Measurements from ENCODE around the gene FAM219B.

Gene FAM219B

DNA sequence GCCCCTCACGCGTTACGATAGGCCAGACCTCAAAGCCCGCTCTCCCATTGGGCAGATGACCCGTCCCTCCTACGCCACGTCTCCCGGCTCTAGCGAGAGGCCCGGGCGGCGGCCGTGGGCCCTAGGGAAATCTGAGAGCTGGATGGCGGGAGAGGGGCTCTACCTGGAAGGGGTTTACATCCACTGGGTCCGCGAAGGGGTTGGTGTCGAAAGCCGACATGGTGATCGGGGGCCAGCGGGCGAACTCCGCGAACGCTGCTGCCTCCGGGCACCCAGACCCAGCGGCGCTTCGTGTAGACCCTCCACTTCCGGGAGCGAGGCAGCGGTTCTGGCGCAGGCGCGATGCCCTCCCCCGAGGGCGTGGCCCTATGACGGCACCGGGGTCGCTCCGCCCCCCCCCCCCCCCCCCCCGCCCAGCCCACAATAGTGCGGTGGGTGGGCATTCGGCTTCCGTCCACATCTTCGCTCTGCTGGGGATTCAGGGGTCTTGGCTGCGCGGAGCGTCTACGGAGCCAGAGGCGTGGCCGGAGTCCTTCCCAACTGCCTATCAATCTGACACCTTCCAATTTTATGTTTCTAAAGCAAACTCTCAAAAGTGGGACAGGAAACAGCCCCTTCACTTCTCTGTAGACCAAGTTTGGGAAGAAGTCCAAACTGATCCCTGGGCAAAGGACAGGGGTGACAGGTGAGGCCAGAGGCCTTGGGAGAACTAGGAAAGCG lies 33.5 kb downstream of the FAM219B start, which contains the start of gene SCAMP2:
Gene SCAMP2 (minus strand): TSS at position 330 of the 720 bp plus-strand sequence. CDS start 110 bp downstream, at position 220.
- DNase-seq (ENCODE audit: low spot score) = peak; percentile 91

DNA sequence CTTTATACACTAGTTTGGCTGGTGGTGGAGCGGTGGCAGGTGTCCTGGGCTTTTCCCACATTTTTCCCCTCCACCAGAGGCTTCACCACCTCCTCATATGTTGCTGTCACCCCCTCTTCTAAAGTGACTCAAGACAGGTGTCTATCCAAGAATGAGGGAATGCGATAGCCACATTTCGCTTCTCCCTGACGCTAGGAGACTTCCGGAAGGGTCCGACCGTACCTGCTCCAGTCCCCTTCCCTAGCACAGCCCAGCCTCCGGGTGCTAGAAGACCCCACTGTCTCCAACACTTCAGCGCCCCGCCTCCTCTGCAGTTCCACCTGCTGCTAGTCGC lies 34.0 kb downstream of the FAM219B start:
- DNase-seq (ENCODE audit: low spot score) = no peak

DNA sequence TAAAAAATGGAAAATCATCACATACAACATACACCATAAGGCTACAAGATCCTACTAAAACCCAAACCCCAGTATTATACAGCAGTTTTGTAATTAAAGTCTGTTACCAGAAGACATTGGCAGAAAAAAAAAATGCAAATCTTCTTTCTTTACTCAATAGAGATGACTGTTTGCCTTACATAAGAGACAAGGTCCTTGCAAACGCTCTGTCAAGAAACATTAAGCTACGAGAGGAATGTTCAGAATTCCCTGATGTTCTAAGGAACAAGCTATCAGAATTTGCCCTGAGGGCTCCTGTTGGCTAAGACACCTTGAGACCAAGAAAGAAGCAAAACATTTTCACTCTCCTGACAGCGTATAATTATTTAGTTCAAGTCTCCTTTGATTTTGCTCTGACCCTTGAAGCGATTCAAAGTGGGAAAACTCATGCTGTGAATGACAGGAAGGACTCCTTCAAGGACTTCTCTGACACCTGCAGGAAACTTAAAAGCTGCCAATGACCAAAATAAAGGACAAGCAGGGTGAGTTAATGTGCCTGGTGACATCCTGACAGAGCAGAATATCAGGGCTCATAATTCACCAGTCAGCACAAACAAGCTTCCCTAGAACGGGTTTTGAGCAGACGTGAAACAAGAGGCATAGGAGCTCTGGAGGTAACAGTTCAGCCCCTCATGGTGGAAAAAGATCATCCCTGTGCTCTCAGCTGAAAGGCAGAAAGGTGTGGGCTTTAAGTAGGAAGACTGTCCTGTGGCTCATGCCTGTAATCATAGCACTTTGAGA lies 36.0 kb downstream of the FAM219B start:
- DNase-seq (ENCODE audit: low spot score) = no peak

DNA sequence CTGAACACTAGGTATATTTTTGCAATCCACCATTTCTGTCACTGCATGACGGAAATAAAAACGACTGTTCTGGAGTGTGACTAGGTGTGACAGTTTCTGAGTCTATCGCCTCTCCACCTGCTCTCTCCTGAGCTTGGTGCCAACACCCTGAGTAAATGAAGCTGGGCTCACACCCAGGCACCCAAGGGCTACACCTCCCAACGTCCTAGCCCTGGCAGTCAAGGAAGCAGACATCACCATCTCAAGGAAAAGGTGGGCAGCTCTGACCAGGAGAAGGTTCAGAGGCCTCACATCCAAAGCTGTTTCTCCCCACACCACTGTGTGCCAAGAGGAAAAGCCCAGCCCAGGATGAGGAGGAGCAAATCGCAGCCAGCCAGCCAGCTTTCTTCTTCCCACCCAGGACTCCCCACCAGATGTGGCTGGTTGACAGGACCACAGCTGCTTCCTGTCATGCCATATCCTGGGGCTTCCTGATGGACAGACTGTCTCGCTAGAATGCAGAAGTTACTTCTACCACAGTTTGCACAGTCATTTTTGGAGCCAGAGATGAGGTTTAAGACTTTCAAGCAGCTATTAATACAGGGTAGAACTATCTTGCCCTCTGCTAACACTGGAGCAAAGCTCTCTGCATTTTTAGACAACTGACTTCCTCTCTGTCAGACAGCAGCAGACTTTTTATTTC lies 36.8 kb downstream of the FAM219B start:
- no peak for DNase-seq (ENCODE audit: low spot score)

DNA sequence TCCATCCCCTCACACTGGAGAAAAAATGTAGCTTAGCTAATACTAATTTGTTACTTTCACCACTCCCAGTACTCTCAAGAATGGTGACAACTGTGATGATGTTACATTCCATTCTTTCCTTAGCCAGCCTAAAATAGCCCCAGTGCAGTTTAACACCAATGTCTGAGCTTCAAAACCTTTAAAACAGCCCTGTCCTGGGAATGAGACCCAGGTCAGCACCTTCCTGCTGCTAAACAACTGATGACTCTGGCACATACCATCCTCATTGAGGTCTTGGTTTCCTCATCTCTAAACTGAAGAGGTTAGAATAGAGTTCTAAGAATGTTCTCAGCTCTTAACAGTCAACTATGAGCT lies 37.3 kb downstream of the FAM219B start:
- no peak for DNase-seq (ENCODE audit: low spot score)

DNA sequence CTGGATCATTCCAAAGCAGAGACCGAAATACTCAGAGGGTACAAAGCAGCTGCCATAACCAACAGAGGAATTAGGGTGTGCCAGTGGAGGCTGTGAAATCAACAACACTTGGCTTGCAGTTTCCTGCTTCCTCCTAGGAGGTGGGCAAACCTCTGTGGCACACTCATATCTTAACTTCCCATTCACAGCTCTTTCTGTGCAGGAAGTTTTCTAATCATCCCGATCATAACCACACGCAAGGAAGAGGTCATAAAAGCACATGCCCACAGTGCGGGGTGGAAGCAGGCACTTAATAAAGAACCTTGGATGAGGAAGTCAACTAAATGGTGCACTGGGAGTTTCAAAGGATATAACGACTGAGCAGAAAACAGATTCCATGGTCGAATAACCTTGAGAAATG lies 38.6 kb downstream of the FAM219B start:
- DNase-seq (ENCODE audit: low spot score) = no peak

DNA sequence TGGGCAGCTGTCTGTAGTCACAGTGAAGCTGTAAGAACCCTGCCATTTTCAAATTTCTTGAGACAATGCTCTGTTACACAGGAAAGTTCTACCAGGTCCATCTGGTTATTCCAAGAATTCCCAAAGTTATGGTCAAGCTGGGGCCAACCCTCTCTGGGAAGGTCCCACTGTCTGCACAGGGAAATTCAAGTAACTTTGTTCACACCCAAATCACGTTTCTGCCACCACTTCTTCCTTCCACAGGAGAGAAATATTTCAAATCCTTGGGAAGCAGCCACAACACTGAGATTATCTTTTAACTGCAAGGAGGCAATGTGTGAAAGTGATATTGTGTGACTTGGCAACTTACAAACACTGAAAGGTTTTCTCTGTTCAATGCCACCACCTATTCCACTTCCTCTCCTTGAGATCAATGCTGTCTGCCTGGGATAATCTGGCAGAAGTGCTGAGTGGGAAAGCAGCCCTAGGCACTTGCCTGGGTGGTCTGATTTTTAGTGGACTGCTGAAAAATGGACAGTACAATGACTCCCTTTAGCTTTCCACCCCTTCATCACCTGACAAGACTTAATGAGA lies 39.1 kb downstream of the FAM219B start:
- no peak for DNase-seq (ENCODE audit: low spot score)

DNA sequence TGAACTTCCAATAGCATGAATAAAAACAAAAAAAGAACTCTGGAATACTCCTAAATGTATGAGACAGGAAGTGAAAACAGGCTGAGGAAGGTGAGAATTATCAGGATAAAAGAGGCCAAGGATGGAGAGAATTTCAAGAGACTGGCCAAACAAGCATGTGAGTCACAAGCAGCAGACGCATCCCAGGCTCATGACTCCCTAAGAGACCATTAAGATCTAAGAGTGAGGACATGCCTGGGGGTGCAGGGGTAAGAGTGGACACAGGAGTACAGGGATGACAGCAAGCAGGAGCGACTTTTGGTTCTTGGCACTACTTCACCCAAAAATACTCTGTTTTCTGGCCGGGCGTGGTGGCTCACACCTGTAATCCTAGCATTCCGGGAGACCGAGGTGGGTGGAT lies 40.6 kb downstream of the FAM219B start:
- peak; percentile 50 for DNase-seq (ENCODE audit: low spot score)

DNA sequence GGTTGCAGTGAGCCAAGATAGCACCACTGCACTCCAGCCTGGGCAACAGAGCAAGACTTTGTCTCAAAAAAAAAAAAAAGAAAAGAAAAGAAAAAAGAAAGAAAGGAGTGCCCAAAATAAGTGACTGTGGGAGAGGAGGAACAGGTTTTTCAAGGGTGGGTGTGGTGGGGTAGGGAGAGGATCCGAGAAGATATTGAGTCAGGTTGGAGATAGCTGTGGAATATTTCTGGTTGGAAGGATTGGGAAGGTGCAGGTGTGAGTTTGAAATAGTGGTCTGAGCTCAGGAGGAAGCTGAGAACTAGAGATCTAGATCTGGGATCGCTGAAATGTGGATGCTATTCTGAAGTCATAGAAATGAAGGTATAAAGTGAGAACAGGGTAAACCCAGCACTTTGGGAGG lies 41.3 kb downstream of the FAM219B start:
- DNase-seq (ENCODE audit: low spot score) = no peak

DNA sequence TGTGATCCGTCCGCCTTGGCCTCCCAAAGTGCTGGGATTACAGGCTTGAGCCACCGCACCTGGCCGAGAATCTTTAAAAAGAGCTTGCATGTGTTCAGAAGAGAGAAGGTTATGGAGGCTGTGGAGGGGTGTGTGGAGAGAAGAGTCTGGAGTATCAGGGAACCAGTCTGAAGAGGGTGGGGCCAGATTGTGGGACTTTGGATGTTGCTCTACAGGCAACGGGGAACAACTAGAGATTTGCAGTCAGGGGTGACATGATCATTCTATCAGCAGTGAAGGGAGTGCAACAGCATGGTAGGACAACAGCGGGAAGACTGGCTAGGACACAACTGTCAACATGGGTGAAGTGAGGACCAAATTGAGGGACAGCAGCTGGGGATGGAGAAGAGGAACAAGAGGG lies 42.4 kb downstream of the FAM219B start:
- DNase-seq (ENCODE audit: low spot score) = no peak

DNA sequence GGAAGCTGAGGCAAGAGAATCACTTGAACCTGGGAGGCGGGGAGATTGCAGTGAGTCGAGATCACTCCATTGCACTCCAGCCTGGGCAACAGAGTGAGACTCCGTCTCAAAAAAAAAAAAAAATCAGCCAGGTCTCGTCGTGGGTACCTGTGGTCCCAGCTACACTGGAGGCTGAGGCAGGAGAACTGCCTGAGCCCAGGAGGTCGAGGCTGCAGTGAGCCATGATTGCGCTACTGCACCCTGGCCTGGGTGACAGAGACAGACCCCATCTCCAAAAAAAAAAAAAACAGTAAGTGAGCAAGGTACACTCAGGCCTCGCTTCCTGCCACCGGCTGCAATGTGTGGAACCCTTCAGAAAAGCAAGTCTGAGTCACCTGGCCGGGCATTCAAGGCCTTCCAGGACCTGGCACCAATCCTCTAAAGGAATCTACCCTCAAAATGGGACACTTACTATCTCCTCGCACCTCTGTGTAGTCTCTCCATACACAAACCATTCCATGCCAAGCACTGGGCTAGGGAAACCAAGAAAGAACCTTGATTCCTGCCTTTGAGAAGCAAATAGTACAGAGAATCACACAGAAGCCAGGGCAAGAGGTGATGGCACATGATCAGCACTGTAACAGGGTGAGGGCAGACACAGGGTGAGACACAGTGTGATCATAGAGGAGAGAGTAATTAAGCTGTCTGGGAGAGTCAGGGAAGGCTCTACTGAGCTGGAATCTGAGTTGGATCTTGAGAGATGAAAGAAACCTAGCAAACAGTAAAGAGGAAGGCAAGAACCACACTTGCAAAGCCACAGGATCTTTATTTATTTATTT lies 43.2 kb downstream of the FAM219B start:
- DNase-seq (ENCODE audit: low spot score) = peak; percentile 41

DNA sequence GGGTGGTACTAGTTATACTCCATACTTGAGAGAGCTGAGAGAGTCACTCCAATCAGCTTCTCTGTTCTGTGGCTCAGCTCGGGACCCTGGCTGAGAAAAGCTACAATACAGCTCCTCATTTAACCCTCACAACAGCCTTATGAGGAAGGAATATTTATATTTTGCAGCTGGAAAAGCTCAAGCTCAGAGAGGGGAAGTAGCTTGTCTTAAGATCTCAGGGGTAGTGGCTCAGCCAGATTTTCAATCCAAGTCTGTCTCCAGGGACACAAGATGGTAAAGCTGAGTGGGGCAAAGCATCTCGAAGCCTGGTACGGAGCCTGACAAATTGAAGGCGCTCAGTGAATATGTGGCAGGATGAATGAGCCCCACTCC lies 48.3 kb downstream of the FAM219B start:
- no peak for DNase-seq (ENCODE audit: low spot score)

DNA sequence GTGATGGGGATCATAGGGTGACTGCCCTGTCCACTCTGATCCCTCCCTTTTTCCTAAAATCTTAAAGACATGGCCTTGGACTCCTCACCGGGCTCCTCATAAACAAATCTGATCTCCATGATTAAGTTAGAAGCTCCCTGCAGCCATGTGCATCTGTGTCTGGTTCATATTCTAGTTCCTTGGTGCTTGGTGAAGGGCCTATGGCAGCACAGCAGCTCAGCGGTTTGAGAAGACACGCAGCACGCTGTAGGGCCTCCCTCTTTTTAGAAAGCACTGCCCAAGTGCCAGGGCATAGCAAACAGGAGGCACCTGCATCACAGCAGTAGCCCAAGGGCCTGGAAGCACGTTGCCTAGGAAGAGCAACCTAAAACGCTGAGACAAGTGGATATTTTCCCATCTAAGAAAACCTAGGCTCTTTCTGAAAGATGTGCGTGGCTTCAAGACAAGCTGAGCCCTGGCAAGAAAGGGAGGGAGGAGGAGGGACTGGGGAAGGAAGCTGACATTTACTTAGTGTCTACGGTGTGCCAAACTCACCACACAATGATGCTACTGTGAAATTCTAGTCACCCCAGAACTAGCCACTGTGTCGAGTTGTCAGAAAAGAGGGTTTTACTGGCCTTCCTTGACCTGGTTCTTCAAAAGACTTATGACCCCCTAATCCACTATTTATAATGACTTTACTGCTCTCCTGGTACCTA lies 48.8 kb downstream of the FAM219B start:
- DNase-seq (ENCODE audit: low spot score) = no peak

DNA sequence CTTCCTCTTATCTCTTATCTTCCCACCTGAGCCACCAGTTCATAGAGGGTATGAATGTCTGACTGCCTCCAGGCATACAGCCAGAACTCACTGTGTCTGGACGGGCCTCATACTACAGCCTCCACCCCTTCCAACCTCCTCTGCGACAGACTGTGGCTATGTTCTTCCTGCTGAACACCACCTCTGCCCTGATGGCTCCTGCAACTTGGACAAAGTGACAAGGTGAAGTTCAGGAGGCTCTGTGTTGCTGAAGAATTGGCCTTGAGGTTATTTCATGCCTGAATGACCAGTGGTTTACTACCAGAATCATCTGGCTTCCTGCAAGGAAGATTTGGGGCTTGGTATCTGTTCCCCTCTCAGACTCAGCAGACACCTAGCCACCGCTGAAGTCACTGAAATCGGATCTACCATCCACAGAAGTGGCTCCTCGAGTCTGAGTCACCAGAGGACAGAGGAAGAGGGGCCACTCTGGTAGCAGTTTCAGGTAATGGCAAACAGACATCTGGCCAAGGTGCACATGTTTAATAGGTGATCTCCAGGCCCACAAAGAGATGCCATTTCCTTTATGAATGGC lies 49.5 kb downstream of the FAM219B start:
- no peak for DNase-seq (ENCODE audit: low spot score)

DNA sequence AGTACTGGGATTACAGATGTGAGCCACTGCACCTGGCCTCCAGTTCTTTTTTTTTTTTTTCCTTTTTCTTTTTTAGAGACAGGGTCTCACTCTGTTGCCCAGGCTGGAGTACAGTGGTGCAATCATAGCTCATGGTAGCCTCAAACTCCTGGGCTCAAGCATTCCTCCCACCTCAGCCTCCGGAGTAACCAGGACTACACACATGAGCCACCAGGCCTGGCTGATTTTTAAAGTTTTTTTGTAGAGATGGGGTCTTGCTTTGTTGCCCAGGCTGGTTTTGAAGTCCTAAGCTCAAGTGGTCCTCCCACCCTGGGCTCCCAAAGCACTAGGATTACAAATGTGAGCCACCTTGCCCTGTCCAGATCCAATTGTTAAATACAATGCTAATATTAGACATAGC lies 50.1 kb downstream of the FAM219B start:
- DNase-seq (ENCODE audit: low spot score) = no peak

DNA sequence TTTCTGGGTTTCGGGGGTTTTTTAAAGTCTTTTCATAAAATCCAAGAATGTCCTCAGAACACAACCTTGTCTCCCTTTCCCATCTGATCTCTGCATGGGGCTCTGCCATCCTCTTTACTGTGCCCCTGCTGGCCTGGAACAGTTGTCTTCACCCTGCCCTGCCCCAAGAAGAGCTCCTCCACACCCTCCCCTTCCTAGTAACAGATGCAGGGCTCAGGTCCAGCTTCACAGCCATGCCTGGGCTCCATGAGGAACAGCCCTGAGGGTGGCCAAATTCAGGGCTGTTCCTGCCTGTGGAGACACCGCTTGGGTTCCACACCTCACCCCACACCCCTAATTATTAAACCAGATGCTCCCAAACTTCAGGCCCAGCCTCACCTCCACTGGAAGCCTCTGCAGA lies 50.8 kb downstream of the FAM219B start:
- no peak for DNase-seq (ENCODE audit: low spot score)

DNA sequence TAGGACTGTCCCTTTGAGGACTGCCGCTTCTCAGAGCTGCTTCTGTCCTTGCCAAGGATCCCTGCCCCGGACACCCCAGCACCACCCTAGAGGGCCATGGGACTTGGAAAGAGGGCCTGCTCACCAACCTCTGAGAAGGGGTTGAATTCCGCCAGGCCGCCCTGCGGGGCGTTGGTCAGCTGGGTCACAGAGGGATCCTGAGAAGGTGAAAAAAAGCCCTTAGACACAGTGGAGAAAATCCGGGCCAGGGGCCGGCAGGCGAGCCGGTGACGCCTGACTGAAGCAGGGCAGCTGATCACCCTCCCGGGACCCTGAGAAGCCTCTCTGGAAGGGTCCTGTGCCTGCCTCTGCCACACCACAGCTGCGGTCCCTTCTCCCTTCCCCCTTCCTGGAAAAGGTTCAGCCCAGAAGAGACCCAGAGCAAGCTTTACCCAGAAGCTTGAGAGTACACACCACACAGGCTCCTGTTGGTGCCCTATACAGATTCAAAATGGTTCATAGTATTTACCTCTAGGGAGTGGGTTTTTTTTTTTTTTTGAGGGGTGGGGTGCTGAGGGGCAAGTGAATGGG lies 52.1 kb downstream of the FAM219B start:
- no peak for DNase-seq (ENCODE audit: low spot score)

DNA sequence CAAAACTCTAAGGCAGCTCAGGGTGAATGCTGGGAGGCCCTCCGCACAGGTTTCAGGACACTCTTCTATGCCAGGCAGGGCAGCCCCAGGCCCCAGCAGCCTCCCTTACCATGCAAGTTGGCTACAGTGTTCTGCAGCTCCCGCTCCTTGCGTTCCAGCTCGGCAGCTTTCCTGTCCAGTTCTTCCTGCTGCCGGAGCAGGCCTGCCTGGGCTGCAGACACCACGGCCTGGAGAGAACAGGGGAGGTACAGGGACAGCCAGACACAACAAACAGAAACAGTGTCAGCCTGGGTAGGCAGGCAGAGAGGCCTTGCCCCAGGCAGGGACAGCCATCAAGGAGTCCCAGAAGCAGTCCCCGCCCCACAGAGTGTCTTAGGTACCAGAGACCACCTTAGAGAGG lies 54.7 kb downstream of the FAM219B start:
- no peak for DNase-seq (ENCODE audit: low spot score)

DNA sequence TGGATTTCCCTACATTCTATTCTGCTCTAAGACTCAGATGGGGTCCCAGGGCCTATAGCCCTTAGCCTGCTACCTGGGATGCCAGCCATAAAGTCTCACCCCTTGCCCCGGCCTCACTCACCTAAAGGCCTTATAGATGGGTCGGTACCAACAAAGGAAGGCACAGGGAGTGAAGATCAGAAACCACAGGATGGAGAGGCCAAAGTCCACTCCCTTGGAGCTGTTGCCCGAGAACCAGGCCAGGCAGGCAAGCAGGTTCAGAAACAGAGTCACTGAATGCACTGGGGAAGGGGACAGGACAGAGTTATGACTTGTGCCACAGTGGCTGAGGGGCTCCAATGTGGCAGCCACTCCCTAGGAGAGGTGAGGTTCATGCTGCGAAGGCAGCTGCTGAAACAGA lies 56.3 kb downstream of the FAM219B start:
- DNase-seq (ENCODE audit: low spot score) = no peak
